ENCODE measurements around the gene HTR3D.
"Not testable (repeated sequence)": the region's sequence is repeated elsewhere in the genome, so short reads cannot be mapped to it uniquely, and the experiment has no call there.

- not testable (repeated sequence) for TF ChIP-seq POLR2A (IDR thresholded peaks at IDR 0.05; ENCODE audit: low read depth, low read length); POLR2AphosphoS5 (IDR thresholded peaks at IDR 0.05; ENCODE audit: low read depth, low read length); TAF1 (IDR thresholded peaks at IDR 0.05; ENCODE audit: borderline replicate concordance, low read depth, low read length)
Observed at GRCh38 chr3:184071142-184071541, 39.6 kb downstream of the HTR3D start.

All from GM12892 (cell line).